Measurements from ENCODE around the gene RACGAP1.

DNA sequence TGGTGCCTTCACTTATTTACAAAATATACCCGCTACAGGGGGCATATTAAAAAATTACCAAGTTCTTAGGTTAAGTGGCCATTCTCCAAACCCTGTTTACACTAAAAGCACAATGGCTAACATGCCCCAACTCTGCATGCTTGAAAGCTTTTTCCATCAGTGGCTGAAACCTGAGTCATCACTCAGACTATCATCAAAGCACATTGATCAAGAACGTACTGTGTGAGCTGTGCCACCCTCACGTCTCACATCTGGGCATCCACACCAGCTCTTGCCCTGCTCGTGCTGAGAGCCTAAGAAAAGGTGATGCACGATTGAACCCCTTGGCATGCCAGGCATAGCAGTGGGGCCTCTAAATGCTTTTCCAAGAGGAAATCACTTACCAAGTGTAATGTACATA is 39.3 kb downstream of the RACGAP1 start:
- TF ChIP-seq, protein P1, sequence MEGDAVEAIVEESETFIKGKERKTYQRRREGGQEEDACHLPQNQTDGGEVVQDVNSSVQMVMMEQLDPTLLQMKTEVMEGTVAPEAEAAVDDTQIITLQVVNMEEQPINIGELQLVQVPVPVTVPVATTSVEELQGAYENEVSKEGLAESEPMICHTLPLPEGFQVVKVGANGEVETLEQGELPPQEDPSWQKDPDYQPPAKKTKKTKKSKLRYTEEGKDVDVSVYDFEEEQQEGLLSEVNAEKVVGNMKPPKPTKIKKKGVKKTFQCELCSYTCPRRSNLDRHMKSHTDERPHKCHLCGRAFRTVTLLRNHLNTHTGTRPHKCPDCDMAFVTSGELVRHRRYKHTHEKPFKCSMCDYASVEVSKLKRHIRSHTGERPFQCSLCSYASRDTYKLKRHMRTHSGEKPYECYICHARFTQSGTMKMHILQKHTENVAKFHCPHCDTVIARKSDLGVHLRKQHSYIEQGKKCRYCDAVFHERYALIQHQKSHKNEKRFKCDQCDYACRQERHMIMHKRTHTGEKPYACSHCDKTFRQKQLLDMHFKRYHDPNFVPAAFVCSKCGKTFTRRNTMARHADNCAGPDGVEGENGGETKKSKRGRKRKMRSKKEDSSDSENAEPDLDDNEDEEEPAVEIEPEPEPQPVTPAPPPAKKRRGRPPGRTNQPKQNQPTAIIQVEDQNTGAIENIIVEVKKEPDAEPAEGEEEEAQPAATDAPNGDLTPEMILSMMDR (IDR thresholded peaks at IDR 0.05): no peak
- no peak for TF ChIP-seq POLR2AphosphoS5 (IDR thresholded peaks at IDR 0.05; ENCODE audit: low read depth, low read length)
- TF ChIP-seq TCF7L2 (IDR thresholded peaks at IDR 0.05; ENCODE audit: low read depth, low read length): no peak
